Measurements from ENCODE around the gene GSTA3.
"Not testable (repeated sequence)": the region's sequence is repeated elsewhere in the genome, so short reads cannot be mapped to it uniquely, and the experiment has no call there.

Gene GSTA3

GRCh38 chr6:52909531-52909930 is at the start of gene GSTA3:
TSS of gene GSTA3 (minus strand) at chr6:52909698. CDS start at chr6:52905834, 3,864 bp downstream.
- DNase-seq, result no peak

DNA sequence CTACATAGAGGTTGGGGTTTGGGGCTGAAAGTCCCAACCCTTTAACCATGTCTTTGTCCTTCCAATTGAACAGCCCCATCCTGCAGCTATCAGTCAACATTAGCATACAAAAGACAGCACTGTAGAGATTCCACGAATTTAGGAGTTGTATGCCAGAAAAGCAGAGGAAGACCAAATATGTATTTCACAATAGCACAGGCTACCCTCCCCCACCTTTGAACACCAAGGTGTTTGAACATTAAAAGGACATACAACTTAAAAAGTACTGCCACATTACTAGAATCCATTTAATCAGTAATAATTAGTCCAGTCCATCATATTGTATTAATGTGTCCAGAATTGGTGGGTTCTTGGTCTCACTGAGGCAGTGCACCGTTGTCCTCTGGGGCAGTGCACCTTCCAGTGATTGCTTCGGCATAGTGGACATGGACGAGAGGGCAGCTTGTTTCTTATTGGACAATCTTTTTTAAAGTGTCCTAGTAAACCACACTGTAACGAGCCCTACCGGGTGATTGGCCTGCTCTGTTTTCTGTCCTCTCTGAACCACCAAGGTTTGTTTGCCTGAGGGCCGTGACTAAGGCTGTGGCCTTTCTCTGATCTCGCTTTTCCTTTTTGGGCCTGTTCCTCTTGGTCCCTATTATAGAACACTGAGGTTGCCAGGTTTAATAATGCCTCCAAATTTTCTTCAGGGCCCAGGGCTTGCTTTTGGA is 49.2 kb upstream of the GSTA3 start:
- no peak for DNase-seq

DNA sequence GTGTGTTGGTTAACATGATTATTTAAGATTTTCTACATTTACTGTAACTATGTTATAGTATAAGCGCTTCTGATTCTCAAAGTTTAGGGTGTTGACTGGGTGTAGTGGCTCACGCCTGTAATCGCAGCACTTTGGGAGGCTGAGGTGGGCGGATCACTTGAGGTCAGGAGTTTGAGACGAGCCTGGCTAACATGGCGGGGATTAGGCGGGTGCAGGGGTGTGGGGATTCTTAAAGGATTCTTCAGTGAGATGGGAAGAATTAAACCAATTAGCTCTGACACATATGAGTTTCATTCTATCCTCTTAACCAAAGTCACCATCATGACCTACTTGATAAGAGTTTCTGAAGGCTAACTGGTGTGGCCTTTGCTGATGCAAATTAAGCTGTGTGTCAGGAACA is 46.4 kb upstream of the GSTA3 start:
- no peak for DNase-seq

- DNase-seq, result no peak
These were observed 44.7 kb upstream of the GSTA3 start for GRCh38 chr6:52953911-52954839.

DNA sequence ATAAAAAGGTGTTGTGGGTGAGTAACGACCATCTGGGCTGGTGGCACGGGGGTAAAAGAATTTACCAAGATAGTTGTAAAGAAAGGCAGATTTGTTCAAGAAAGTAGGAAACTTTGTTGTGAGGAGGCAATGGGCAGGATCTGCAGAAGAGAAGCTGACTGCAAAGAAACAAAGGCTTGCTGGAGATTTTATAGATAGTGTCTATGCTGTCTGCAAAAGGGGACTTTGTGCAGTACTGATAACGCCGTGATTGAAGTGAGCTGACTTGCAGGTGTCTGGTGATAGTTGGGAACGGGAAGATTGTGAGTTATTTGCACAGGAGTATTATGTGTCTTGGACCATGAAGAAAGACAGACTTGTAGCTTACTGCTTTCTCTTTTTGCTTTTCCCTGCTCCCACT is 36.8 kb upstream of the GSTA3 start:
- no peak for DNase-seq

GRCh38 chr6:52942821-52943220 is 33.3 kb upstream of the GSTA3 start:
- DNase-seq, result not testable (repeated sequence)

DNA sequence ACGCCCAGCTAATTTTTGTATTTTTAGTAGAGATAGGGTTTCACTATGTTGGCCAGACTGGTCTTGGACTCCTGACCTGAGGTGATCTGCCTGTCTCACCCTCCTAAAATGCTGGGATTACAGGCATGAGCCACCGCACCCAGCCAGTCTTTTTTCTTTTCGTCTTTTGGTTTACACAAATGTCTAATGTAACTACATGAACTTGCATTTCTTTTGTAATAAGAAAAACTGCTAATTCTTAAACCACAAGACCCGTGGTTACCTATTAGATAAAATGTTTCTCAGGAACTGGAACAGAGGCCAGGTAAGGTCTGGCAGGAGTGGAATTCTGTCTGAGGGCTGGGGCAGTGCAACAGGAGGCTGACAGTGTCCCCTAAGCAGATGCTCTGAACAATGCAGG is 32.7 kb upstream of the GSTA3 start:
- no peak for DNase-seq

GRCh38 chr6:52937908-52938307 is 28.4 kb upstream of the GSTA3 start:
- no peak for DNase-seq

GRCh38 chr6:52933778-52934177 is 24.3 kb upstream of the GSTA3 start:
- DNase-seq, result no peak

- DNase-seq, result no peak
These were observed 21.9 kb upstream of the GSTA3 start for GRCh38 chr6:52931351-52931750.

DNA sequence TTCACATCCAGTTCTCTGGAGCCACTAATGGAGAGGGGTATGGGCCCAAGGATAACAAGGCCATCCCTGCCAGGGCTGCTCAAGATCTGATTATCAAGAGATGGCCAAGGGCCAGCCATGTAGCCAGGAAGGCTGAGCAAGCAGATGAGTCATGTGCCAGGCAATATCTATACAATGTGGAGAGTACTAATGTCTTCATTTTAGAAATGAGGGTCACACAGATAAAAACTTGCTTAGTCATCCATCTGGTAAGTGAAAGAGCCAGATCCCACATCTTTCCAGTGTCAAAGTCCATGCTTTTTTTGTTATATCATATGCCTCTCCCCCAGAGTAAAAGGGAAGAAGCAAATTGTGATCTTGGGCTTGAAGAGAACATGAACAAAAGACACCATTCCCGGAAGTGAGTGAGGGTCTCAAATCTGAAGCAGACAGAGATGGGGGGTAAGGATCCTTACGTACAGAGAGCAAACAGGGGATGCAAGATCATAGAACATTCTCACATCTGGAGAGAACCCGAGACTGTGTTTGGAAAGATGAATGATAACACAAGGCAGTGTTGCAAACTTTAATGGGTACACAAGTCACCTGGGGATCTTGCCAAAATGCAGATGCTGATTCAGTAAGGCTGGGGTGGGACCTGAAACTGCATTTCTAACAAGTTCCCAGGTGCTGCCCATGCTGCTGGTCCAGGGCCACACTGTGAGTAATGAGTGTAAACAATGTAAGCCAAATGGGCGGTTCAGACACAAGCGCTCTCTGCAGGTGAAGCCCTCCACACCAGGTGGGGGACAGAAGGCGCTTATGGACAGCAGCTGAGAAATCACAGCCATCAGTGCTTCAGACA is 20.0 kb upstream of the GSTA3 start:
- no peak for DNase-seq

GRCh38 chr6:52927451-52927850 is 18.0 kb upstream of the GSTA3 start:
- DNase-seq, result no peak

GRCh38 chr6:52925919-52926792 is 16.7 kb upstream of the GSTA3 start:
- DNase-seq, result no peak

- DNase-seq, result no peak
These were observed 15.5 kb upstream of the GSTA3 start for GRCh38 chr6:52925042-52925441.

DNA sequence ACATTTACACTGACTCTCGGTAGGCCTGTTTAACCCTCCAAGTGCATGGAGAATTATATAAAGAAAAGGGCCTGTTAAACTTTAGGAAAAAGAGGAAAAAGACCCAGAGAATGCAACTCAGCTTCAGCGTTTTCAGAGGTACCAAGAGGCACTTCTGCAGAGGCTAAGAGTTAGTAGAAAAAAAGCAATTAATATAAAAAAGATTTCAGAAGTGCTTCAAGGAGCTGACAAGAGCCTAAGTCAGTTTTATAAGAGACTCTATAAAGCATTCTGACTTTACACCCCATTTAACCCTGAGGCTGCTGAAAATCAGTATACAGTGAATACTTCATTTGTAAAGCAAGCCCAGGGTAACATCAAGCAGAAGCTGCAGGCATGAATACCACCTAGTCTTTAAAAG is 14.2 kb upstream of the GSTA3 start:
- DNase-seq, result not testable (repeated sequence)

DNA sequence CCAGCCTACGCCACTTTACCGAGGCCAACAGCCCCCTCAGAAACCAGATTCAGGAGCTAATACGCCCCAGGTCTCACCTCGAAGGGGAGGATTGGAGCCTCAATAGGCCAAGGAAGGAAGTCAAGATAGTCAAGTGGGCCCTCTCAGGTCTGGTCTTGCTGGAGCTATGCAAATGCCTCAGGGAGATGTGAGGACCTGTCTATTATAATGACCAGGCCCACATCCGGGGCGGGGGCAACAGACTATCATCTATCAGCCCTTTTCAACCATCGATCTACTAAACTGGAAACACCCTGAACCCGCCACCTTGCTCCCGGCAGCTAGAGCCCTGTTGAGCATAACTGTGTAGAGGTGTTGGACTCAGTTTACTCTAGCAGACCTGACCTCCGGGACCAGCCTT is 12.7 kb upstream of the GSTA3 start:
- DNase-seq, result no peak

DNA sequence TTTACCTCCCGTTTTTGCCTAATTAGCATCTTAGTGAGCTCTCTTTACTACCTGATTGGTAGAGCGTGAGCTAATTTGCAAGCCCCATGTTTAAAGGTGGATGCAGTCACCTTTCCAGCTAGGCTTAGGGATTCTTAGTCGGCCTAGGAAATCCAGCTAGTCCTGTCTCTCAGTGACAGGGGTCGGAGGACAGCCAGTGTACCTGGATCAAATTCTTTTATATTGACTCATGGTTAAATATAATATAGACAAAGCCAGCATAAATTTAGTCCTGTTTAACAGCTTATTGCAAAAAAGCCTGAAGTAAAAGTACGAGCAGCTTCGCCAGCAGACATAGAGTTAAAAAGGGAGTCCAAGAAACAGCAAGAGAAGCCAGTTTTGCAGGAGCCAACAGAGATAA is 12.2 kb upstream of the GSTA3 start:
- no peak for DNase-seq

DNA sequence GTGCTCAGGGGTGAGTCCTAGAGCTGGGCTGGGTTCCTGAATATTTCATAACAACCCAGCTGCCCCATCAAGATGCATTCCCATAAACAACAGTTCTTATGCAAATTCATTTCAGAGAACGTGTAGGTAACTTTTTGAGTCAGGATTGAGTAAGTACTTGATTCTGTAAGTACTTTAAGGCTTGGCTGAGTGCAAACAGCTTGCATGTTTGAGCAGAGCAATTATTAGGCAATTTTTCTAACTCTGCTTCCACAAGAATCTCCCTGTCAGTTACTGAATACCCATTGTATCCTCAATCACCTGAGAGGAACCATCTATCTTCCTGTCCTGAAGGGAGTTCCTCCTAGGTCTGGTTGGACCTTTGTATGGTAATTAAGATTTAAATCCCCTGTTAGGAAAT is 10.0 kb upstream of the GSTA3 start:
- DNase-seq, result not testable (repeated sequence)

DNA sequence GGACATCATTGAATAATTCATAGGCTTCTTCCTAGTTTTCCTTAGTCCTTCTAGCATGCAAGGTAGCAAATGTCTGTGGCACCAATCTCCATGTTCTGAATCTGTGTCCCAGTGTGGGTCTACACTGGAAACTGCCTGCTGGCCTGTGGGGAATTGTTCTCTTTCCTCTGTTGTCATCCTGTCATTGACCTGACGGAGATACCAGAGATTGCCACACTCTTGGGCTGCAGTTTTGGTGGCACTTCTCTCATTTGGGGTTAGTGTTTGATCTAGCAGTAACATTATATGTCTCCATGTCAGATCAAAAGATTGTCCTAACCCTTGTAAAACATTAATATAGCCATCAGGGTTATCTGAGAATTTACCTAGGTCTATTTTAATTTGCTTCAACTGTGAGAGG is 9.3 kb upstream of the GSTA3 start:
- not testable (repeated sequence) for DNase-seq

- not testable (repeated sequence) for DNase-seq
These were observed 8.7 kb upstream of the GSTA3 start for GRCh38 chr6:52918027-52918686.

DNA sequence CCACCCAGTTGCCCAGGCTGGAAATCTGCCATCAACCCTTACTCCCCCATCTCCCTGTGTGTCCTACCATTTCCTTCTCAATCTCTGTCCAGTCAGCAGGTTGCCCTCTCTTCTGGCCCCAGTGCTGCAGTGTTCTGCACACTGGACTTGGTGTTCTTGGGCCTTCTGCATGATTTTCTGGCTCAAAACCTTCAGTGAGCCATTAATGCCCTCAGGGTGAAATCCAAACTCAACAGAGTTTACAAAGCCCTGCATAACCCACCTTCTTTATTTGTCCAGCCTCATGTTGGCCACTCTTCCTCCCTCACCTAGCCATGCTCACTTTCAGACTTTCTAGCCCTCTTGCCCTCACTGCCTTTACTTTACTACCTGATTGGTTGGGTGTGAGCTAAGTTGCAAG is 5.0 kb upstream of the GSTA3 start:
- no peak for DNase-seq

DNA sequence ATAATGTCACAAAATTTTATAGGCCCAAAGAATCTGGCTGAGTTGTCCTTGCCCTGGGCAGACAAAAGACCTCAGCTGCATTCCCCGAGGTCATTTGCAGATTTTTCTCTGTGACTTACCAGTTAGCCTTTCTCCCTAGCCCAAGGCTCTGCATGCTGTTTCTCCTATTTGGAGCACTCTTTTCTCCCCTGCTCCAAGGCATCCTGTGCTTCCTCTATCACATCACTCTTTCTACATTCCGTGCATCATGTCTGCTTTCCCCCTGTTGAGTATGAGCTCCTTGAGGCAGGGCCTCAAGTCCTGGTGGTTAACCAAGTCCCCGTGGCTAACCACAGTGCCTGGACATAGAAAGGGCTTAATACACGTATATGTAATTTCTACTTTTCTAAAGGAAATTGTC is 593 bp upstream of the GSTA3 start:
- no peak for DNase-seq
